ENCODE results near the gene BCL7C. TPM values are rescaled to one million over a fixed set of nuclear protein-coding genes. Genes with fewer than 3 reads are reported as not detected.

BCL7C gene
- polyA plus RNA-seq, 2 of the 4 experiments (the other 2 are of a cell fraction): 10.8 to 12.9 TPM

DNA sequence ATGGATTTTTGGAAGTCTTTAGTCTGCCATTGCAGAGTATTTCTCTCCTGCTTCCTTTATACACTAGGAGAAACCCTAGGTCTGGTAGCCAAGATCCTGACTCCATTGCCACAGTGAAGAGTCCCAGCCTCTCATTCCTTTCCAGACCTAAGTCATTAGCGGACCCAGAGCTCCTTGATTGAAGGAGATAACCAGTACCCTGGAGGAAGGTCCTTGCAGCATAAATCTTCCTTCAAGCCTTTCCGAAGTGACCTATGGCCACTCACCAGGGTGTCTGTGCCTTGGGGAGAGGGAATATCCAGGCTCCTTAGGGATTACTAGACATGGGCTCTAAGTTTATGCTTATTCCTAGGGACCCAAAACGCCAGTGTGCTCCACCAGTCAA, 35.8 kb downstream of the BCL7C start:
- ChIA-PET POLR2A (interaction anchor here (0.6 kb wide), 1 partner anchor 13 kb away, joined by 3 read pairs; no protein-coding TSS in a partner anchor), CTCF (interaction anchor here (0.6 to 7.6 kb wide), 4 partner anchors 13 to 84 kb away, joined by 5 to 58 read pairs (median 6); no protein-coding TSS in a partner anchor)
- 76% methylated on average over 3 of the region's 3 CpGs for WGBS (ENCODE audit: missing lambda C conversion rate)
- ATAC-seq (no peak), FAIRE-seq (no peak), DNase-seq (ENCODE audit: low read depth in 1 of 2, low spot score in 1 of 2) (no peak)
- H3K4me3 ChIP-seq: no peak overlapping the region
- no peaks in the 10 kb centered on the region for H3K9me3 ChIP-seq
- H3K4me2 ChIP-seq: no peak overlapping the region
- TF ChIP-seq, protein P1, sequence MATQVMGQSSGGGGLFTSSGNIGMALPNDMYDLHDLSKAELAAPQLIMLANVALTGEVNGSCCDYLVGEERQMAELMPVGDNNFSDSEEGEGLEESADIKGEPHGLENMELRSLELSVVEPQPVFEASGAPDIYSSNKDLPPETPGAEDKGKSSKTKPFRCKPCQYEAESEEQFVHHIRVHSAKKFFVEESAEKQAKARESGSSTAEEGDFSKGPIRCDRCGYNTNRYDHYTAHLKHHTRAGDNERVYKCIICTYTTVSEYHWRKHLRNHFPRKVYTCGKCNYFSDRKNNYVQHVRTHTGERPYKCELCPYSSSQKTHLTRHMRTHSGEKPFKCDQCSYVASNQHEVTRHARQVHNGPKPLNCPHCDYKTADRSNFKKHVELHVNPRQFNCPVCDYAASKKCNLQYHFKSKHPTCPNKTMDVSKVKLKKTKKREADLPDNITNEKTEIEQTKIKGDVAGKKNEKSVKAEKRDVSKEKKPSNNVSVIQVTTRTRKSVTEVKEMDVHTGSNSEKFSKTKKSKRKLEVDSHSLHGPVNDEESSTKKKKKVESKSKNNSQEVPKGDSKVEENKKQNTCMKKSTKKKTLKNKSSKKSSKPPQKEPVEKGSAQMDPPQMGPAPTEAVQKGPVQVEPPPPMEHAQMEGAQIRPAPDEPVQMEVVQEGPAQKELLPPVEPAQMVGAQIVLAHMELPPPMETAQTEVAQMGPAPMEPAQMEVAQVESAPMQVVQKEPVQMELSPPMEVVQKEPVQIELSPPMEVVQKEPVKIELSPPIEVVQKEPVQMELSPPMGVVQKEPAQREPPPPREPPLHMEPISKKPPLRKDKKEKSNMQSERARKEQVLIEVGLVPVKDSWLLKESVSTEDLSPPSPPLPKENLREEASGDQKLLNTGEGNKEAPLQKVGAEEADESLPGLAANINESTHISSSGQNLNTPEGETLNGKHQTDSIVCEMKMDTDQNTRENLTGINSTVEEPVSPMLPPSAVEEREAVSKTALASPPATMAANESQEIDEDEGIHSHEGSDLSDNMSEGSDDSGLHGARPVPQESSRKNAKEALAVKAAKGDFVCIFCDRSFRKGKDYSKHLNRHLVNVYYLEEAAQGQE (IDR thresholded peaks at IDR 0.05): no peak
- no peak for TF ChIP-seq RNF2 (IDR thresholded peaks at IDR 0.05; ENCODE audit: borderline replicate concordance, low read depth)
- TF ChIP-seq FOXS1 (CRISPR knock-in tag; IDR thresholded peaks at IDR 0.05): no peak
- TF ChIP-seq SMC3 (IDR thresholded peaks at IDR 0.05): no peak
- no peak for TF ChIP-seq TP53 (CRISPR knock-in tag; IDR thresholded peaks at IDR 0.05)
- TF ChIP-seq POLR2A (IDR thresholded peaks at IDR 0.05; ENCODE audit: low read length): no peak
- TF ChIP-seq, protein P2, sequence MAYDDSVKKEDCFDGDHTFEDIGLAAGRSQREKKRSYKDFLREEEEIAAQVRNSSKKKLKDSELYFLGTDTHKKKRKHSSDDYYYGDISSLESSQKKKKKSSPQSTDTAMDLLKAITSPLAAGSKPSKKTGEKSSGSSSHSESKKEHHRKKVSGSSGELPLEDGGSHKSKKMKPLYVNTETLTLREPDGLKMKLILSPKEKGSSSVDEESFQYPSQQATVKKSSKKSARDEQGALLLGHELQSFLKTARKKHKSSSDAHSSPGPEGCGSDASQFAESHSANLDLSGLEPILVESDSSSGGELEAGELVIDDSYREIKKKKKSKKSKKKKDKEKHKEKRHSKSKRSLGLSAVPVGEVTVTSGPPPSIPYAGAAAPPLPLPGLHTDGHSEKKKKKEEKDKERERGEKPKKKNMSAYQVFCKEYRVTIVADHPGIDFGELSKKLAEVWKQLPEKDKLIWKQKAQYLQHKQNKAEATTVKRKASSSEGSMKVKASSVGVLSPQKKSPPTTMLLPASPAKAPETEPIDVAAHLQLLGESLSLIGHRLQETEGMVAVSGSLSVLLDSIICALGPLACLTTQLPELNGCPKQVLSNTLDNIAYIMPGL (CRISPR knock-in tag; IDR thresholded peaks at IDR 0.05; ENCODE audit: borderline replicate concordance): no peak
- TF ChIP-seq, protein P3, sequence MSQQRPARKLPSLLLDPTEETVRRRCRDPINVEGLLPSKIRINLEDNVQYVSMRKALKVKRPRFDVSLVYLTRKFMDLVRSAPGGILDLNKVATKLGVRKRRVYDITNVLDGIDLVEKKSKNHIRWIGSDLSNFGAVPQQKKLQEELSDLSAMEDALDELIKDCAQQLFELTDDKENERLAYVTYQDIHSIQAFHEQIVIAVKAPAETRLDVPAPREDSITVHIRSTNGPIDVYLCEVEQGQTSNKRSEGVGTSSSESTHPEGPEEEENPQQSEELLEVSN (IDR thresholded peaks at IDR 0.05; ENCODE audit: borderline replicate concordance, low read depth): no peak
- no peak for TF ChIP-seq JUN (IDR thresholded peaks at IDR 0.05)
- TF ChIP-seq MAZ (IDR thresholded peaks at IDR 0.05; ENCODE audit: borderline replicate concordance, low read depth, low read length): no peak
- TF ChIP-seq EP300 (IDR thresholded peaks at IDR 0.05): no peak
- no peak for TF ChIP-seq NPAS2 (CRISPR knock-in tag; IDR thresholded peaks at IDR 0.05; ENCODE audit: borderline replicate concordance)
- no peak for TF ChIP-seq ESRRA (IDR thresholded peaks at IDR 0.05; ENCODE audit: borderline replicate concordance, low read length)
- TF ChIP-seq, protein P4, sequence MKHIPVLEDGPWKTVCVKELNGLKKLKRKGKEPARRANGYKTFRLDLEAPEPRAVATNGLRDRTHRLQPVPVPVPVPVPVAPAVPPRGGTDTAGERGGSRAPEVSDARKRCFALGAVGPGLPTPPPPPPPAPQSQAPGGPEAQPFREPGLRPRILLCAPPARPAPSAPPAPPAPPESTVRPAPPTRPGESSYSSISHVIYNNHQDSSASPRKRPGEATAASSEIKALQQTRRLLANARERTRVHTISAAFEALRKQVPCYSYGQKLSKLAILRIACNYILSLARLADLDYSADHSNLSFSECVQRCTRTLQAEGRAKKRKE (CRISPR knock-in tag; IDR thresholded peaks at IDR 0.05; ENCODE audit: low read depth): no peak
- TF ChIP-seq RCOR1 (IDR thresholded peaks at IDR 0.05; ENCODE audit: low read depth, low read length): no peak
- no peak for TF ChIP-seq ZFP36 (IDR thresholded peaks at IDR 0.05; ENCODE audit: borderline replicate concordance, partially characterized antibody)
- TF ChIP-seq MYC (IDR thresholded peaks at IDR 0.05; ENCODE audit: borderline replicate concordance, low read length): no peak
- no peak for TF ChIP-seq CHD4 (IDR thresholded peaks at IDR 0.05; ENCODE audit: borderline replicate concordance)
- no peak for TF ChIP-seq FOSB (CRISPR knock-in tag; IDR thresholded peaks at IDR 0.05)
- no peak for TF ChIP-seq TFCP2L1 (CRISPR knock-in tag; IDR thresholded peaks at IDR 0.05)
- H3K27ac ChIP-seq: no peak overlapping the region
- peaks cover 5% of the 10 kb centered on the region; the same call in 1 of the 3 replicates for H3K4me1 ChIP-seq

DNA sequence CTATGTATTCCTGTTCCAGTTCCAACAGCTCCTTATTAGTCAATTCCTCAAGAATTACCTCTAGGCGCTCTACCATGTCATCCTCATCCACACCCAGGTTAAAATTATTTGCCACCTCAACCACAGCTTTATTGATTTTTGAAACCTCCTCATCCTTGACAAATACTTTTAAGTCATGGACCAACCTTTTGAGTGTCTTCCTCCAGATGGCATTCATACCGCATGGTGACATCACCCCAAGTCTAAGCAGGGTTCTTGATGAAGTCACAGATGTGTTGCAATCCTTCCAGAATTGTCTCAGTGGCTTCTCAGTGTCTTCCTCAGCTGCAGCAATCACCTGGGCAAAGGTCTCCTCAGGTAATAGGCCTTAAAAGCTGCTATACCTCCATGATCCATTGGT, 40.1 kb downstream of the BCL7C start:
- no peak for TF ChIP-seq TP53 (CRISPR knock-in tag; IDR thresholded peaks at IDR 0.05)
- no peak for TF ChIP-seq SREBF2 (IDR thresholded peaks at IDR 0.05)
- TF ChIP-seq CEBPB (IDR thresholded peaks at IDR 0.05): no peak
- no peak for TF ChIP-seq FOSB (CRISPR knock-in tag; IDR thresholded peaks at IDR 0.05)
- TF ChIP-seq RNF2 (IDR thresholded peaks at IDR 0.05; ENCODE audit: borderline replicate concordance, low read depth): no peak
- TF ChIP-seq, protein P5, sequence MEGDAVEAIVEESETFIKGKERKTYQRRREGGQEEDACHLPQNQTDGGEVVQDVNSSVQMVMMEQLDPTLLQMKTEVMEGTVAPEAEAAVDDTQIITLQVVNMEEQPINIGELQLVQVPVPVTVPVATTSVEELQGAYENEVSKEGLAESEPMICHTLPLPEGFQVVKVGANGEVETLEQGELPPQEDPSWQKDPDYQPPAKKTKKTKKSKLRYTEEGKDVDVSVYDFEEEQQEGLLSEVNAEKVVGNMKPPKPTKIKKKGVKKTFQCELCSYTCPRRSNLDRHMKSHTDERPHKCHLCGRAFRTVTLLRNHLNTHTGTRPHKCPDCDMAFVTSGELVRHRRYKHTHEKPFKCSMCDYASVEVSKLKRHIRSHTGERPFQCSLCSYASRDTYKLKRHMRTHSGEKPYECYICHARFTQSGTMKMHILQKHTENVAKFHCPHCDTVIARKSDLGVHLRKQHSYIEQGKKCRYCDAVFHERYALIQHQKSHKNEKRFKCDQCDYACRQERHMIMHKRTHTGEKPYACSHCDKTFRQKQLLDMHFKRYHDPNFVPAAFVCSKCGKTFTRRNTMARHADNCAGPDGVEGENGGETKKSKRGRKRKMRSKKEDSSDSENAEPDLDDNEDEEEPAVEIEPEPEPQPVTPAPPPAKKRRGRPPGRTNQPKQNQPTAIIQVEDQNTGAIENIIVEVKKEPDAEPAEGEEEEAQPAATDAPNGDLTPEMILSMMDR (IDR thresholded peaks at IDR 0.05): no peak
- TF ChIP-seq, protein P6, sequence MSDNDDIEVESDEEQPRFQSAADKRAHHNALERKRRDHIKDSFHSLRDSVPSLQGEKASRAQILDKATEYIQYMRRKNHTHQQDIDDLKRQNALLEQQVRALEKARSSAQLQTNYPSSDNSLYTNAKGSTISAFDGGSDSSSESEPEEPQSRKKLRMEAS (IDR thresholded peaks at IDR 0.05): no peak
- TF ChIP-seq MYC (IDR thresholded peaks at IDR 0.05; ENCODE audit: borderline replicate concordance, low read length): no peak
- ChIA-PET POLR2A (no interaction called here), CTCF (interaction anchor here (0.8 to 7.6 kb wide), 4 partner anchors 8 to 89 kb away, joined by 3 to 58 read pairs (median 6); no protein-coding TSS in a partner anchor)
- no peak overlapping the region for H3K4me2 ChIP-seq
- 96% methylated on average over 2 of the region's 2 CpGs for WGBS (ENCODE audit: missing lambda C conversion rate)
- H3K4me3 ChIP-seq: no peak overlapping the region
- DNase-seq (ENCODE audit: low read depth in 1 of 2, low spot score in 1 of 2): no peak
- no peak for ATAC-seq
- H3K4me1 ChIP-seq: peaks cover 3% of the 10 kb centered on the region; the same call in 1 of the 3 replicates
- no peaks in the 10 kb centered on the region for H3K9me3 ChIP-seq
- H3K27ac ChIP-seq: no peak overlapping the region
- no peak for FAIRE-seq

Data from A549 (cell line).